Activated B cell treated with CpG ODN at 0.5 μM for 24 hours (primary cell): ENCODE results near the gene ERC2. TPM values are rescaled to one million over a fixed set of nuclear protein-coding genes. Genes with fewer than 3 reads are reported as not detected.

Source experiments
- ATAC-seq: fragments of 200-7000 bp; cut with Tn5 transposase; one replicate; pipeline ENCODE4 v1.10.0; 2021; ENCODE audit warnings: low read depth, mild to moderate bottlenecking, moderate library complexity
- CTCF ChIA-PET: fragments of 350-600 bp; sonication (Branson Sonifier 250); formaldehyde crosslinking; loops from one replicate; lab custom pipeline; 2021; ENCODE audit warnings: antibody characterized with exemption; lab: Charles Lee
- POLR2A ChIA-PET: fragments of 350-600 bp; sonication (Branson Sonifier 250); formaldehyde crosslinking; loops from one replicate; lab custom pipeline; 2021; ENCODE audit warnings: antibody characterized with exemption; lab: Charles Lee
- DNase-seq: peaks from one replicate; pipeline ENCODE4 v3.0.0; 2022
- H3K27ac Mint-ChIP-seq: one replicate; pipeline ENCODE4 v1.8.0; 2020; ENCODE audit warnings: mixed read lengths
- H3K27me3 Mint-ChIP-seq: one replicate; pipeline ENCODE4 v1.8.0; 2021; ENCODE audit warnings: mixed read lengths
- H3K36me3 Mint-ChIP-seq: one replicate; pipeline ENCODE4 v1.8.0; 2021; ENCODE audit warnings: low read depth, mixed read lengths
- H3K4me1 Mint-ChIP-seq: one replicate; pipeline ENCODE4 v1.8.0; 2021; ENCODE audit warnings: mixed read lengths
- H3K4me3 Mint-ChIP-seq: one replicate; pipeline ENCODE4 v1.8.0; 2020; ENCODE audit warnings: mild to moderate bottlenecking, mixed read lengths
- H3K9me3 Mint-ChIP-seq: one replicate; pipeline ENCODE4 v1.8.0; 2020; ENCODE audit warnings: mixed read lengths
- intact Hi-C: fragments of 100-400 bp; cut with micrococcal nuclease; formaldehyde crosslinking; loops from one replicate; pipeline ENCODE4 v1.15.1; 2024
- total RNA-seq: library from RNA; stranded (reverse); gene quantifications from 2 replicates; pipeline ENCODE4 v1.2.3, GENCODE V29; 2022
- TF ChIP-seq, protein P1 (sequence below): fragments of 200-600 bp; IDR thresholded peaks from one replicate; pipeline ENCODE4 v1.8.0; 2022; ENCODE audit warnings: antibody characterized with exemption, mild to moderate bottlenecking

The ERC2 gene
- total RNA-seq, 1 donor from 2014 or later = not detected

DNA sequence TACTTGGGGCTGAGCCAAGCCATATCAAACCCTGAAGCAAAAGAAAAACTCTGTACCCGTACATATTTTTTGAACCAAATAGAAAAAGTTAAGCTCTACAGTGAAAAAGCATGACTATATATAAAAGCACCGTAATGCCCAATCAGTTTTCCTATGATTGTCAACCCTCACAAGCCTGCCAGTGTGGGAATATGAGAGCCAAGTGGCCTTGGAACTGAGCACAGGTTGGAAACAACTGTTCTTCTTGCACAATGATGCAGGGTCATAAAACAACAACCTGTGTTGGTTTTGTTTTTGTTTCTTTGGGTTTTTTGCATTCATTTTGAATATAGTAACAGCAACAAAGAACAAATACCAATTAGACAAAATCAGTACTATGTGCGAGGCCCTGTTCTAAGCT, 3.5 kb upstream of the ERC2 start:
- CTCF ChIA-PET = no interaction called here
- ATAC-seq (no peak), DNase-seq (no peak)
- Mint-ChIP-seq H3K27ac (no peak overlapping the region), H3K4me3 (no peak overlapping the region), H3K36me3 (no peaks in the 10 kb centered on the region), H3K9me3 (peaks cover 3% of the 10 kb centered on the region), H3K4me1 (peaks cover 4% of the 10 kb centered on the region), H3K27me3 (peaks cover 40% of the 10 kb centered on the region)
- intact Hi-C loops = no loop called here
- TF ChIP-seq, protein P1, sequence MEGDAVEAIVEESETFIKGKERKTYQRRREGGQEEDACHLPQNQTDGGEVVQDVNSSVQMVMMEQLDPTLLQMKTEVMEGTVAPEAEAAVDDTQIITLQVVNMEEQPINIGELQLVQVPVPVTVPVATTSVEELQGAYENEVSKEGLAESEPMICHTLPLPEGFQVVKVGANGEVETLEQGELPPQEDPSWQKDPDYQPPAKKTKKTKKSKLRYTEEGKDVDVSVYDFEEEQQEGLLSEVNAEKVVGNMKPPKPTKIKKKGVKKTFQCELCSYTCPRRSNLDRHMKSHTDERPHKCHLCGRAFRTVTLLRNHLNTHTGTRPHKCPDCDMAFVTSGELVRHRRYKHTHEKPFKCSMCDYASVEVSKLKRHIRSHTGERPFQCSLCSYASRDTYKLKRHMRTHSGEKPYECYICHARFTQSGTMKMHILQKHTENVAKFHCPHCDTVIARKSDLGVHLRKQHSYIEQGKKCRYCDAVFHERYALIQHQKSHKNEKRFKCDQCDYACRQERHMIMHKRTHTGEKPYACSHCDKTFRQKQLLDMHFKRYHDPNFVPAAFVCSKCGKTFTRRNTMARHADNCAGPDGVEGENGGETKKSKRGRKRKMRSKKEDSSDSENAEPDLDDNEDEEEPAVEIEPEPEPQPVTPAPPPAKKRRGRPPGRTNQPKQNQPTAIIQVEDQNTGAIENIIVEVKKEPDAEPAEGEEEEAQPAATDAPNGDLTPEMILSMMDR = no peak
- POLR2A ChIA-PET = no interaction called here

DNA sequence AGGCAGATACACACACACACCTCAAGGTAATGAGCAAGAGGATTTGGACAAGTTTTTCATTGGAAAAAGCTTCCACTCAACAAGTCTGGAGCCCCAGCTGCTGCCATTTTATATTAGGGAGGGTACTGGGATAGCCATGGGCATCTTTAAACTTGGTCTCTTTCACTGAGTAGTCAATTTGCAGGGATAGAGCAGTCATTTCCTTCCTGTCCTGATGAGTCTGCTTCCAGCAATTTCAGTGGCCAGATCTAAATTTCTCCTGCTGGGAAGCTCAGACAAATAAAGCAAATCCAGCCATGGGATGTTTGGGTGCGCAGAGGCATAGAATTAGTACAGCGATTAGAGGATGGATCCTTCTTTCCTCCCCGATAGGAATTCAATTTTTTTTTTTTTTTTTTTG, 874 bp upstream of the ERC2 start:
- Mint-ChIP-seq H3K4me3 (no peak overlapping the region), H3K27ac (no peak overlapping the region), H3K4me1 (peaks cover 4% of the 10 kb centered on the region), H3K27me3 (peaks cover 56% of the 10 kb centered on the region), H3K36me3 (no peaks in the 10 kb centered on the region), H3K9me3 (peaks cover 3% of the 10 kb centered on the region)
- no peak for ATAC-seq
- POLR2A ChIA-PET = interaction anchor here (0.7 kb wide), 1 partner anchor 16 kb away, joined by 7 read pairs; no protein-coding TSS in a partner anchor
- TF ChIP-seq, protein P1 = no peak
- DNase-seq = no peak
- CTCF ChIA-PET = no interaction called here
- intact Hi-C loops = no loop called here

DNA sequence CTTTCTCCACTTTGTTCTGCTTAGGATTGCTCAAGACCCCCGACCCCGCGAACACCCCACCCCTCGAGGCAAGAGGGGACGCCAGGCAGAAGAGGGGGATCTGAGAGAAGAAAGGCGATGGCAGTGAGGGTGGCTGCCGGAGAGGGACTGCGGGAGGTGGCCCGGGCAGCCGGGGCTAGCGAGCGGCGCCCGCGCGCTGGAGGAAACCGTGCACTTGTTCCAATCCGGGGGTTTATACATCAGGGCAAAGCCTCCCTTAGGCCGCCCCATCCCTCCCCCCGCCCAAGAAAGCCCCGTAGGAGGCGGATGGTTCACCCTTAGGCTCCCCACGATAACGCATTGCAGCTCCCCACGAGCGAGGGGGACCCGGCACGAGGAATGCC, 475 bp downstream of the ERC2 start:
- ChIA-PET CTCF (no interaction called here), POLR2A (no interaction called here)
- intact Hi-C loops = no loop called here
- H3K9me3 Mint-ChIP-seq = peaks cover 3% of the 10 kb centered on the region
- H3K4me3 Mint-ChIP-seq = no peak overlapping the region
- H3K4me1 Mint-ChIP-seq = peaks cover 4% of the 10 kb centered on the region
- ATAC-seq (no peak), DNase-seq (no peak)
- peaks cover 52% of the 10 kb centered on the region for H3K27me3 Mint-ChIP-seq
- H3K27ac Mint-ChIP-seq = no peak overlapping the region
- no peaks in the 10 kb centered on the region for H3K36me3 Mint-ChIP-seq
- TF ChIP-seq, protein P1 = no peak

DNA sequence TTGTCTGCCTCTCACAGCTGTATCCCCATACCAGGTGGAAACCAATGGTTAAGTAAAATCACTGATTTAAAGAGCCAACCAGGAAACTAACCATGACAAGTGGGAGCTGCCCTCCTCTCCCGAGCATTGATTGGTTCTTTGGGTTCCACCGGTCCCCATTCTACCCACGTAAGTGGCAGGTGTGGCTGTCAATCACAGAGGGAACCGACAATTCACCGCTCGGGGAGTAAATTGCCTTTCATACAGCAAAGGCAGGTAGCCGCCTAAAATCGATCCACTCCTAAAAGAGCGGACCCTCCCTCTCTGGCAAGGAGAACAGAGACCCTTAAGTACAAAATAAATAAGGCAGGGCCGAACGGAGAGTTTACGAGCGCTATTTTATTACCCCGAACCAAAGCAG, 1.2 kb downstream of the ERC2 start:
- H3K9me3 Mint-ChIP-seq = peaks cover under 1% of the 10 kb centered on the region
- H3K27ac Mint-ChIP-seq = no peak overlapping the region
- H3K27me3 Mint-ChIP-seq = peaks cover 50% of the 10 kb centered on the region
- ChIA-PET CTCF (no interaction called here), POLR2A (no interaction called here)
- TF ChIP-seq, protein P1 = no peak
- H3K4me3 Mint-ChIP-seq = peak overlapping the region; percentile 60
- ATAC-seq (no peak), DNase-seq (no peak)
- intact Hi-C loops = no loop called here
- no peaks in the 10 kb centered on the region for H3K36me3 Mint-ChIP-seq
- peaks cover 4% of the 10 kb centered on the region for H3K4me1 Mint-ChIP-seq

DNA sequence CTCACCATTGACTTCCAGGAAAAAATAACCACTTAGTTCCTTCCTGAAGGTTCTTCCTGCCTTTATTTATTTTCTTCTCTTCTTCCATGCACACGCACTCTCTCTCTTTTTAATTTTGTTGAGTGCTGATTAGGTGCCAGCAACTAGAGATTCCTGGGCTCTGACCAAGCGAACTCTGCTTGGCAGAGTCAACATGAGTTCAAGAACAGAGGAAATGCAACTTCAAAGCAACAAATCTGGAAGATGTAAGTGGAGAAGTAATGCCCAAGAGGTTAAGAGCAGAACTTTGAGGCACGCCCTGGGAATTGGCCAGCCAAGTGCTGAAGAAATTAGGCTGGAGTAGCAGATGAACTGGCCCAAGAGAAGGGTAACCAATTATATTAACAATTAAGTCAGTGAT, 8.5 kb downstream of the ERC2 start:
- intact Hi-C loops = no loop called here

More for the DNA sequence above, 8.5 kb downstream of the ERC2 start:
- Mint-ChIP-seq H3K36me3 (no peaks in the 10 kb centered on the region), H3K27ac (no peak overlapping the region), H3K9me3 (no peaks in the 10 kb centered on the region), H3K4me1 (no peaks in the 10 kb centered on the region), H3K4me3 (no peak overlapping the region), H3K27me3 (peaks cover 28% of the 10 kb centered on the region)
- ChIA-PET CTCF (no interaction called here), POLR2A (no interaction called here)
- ATAC-seq (no peak), DNase-seq (no peak)
- TF ChIP-seq, protein P1 = no peak
